ENCODE results near the gene STIP1.
"Not testable (repeated sequence)": the region's sequence is repeated elsewhere in the genome, so short reads cannot be mapped to it uniquely, and the experiment has no call there.

Gene STIP1

DNA sequence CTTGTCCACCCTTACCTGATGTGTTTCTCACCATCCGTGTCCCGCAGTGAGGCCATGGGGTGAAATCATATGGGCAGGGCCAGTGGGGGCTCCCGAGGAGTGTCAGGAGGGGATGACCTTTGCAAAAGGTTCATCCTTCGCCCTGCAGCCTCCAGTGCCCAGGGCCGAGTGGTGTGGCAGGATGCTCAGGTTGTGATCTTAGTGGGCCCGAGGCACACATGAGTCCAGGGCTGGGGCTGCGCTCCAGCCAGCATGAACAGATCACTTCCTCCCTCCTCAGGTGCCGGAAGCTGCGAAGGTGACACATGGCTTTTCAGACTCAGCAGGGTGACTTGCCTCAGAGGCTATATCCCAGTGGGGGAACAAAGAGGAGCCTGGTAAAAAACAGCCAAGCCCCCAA is 52.1 kb downstream of the STIP1 start:
- DNase-seq (ENCODE audit: low read depth) = no peak

DNA sequence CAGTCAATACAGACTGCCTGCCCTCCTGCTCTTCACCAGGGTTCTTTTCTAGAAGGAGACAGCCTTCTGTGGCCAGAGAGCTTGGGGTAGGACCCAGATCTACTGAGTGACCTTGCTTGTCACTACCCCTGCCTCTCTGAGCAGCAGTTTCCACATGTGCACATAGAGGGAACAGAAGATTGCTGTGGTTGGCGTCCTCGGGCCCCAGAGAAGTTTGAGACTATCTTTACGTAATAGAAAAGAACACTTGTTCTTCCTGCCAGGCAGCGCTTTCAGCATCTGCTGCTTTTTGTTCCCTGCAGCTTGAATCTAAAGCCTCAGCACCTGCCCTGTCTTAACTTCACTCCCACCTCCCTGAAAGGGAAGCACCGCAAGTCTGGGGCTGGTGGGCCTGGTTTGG is 53.0 kb downstream of the STIP1 start:
- no peak for DNase-seq (ENCODE audit: low read depth)

DNA sequence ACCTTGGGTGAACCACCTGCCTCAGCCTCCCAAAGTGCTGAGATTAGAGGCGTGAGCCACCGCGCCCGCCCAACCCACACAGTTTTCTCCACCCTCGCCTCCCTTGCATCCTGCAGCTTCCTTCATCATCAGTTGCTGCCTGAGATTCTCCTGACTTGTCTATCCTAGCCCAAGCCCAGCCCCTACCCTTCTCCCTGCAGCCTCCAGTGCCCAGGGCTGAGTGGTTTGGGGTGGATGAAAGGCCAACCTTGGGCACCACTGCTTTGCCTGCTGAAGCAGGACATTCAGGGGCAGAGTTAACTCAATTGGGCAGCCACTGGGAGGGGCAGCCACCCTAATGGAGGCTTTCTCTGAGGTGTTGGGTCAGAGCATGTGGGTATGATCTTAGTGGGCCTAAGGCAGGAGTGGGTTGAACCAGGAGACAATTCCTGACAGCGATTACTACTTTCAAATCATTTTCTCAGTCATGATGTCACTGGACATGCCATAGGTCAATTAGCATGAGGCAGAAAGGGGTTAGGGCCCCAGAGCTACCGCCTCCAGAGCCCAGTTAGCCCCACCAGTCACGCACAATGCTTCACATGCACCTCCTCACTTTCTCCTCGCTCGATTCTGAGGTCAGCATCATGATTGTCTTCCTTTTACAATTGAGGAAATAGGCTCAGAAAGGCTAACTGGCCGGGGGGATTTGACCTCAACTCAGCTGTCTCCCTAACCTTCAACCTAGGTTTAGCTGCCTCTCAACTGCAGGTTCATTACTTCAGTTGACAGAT is 53.9 kb downstream of the STIP1 start:
- no peak for DNase-seq (ENCODE audit: low read depth)

DNA sequence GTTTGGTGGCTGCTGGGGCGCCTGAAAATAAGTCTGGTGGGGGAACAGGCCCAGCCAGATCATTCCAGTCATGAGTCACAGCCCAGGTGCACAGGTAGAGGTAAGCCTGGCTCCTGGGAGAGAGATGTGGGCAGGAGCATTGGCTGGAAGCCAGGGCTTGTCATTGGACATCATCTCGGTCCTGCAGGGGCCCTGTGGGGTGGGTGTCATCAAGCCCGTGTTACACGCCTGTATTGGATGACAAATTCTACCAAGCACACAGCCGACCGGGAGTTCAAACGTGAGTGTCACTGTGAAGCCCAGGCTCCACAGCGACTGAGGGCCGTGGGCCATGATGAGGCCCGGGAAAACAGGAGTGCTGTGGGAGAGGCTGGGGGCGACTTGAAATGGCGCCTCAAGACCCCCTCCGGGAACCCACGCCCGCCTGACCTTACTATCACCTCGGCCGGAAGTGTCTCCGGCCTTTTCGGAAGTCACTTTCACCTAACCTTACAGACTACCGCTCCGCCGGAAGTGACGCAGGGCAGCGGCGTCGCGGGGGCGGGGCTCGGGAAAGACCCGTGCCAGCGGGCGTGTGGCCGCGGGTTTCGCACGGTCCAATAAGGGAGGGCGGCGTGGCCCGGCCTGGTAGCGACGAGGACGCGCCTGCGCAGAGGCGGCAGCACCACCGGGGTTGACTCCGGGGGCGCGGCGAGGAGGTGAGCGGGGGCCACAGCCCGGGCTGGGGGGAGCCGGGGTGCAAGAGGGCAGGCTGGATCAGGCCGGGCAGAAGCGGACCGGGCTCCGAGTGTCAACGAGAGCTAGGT is 54.7 kb downstream of the STIP1 start, which contains the start of gene FKBP2:
TSS of gene FKBP2 (plus strand) at position 661 of the 806 bp plus-strand sequence. CDS start 1,293 bp downstream, outside the sequence.
- peak; percentile 99 for DNase-seq (ENCODE audit: low read depth)

DNA sequence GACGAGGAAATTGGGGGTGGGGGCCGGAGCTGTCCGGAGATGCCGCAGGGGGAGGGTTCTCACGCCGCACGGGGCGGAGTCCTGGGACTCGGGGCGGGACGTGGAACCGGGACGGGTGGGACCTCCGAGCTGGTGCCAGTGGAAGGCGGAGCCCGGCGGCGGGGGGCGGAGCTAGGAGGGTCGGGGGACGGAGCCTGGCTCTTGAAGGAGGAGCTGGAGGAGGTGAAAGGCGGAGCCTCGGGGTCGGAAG is 55.2 kb downstream of the STIP1 start:
- DNase-seq (ENCODE audit: low read depth) = peak; percentile 100

DNA sequence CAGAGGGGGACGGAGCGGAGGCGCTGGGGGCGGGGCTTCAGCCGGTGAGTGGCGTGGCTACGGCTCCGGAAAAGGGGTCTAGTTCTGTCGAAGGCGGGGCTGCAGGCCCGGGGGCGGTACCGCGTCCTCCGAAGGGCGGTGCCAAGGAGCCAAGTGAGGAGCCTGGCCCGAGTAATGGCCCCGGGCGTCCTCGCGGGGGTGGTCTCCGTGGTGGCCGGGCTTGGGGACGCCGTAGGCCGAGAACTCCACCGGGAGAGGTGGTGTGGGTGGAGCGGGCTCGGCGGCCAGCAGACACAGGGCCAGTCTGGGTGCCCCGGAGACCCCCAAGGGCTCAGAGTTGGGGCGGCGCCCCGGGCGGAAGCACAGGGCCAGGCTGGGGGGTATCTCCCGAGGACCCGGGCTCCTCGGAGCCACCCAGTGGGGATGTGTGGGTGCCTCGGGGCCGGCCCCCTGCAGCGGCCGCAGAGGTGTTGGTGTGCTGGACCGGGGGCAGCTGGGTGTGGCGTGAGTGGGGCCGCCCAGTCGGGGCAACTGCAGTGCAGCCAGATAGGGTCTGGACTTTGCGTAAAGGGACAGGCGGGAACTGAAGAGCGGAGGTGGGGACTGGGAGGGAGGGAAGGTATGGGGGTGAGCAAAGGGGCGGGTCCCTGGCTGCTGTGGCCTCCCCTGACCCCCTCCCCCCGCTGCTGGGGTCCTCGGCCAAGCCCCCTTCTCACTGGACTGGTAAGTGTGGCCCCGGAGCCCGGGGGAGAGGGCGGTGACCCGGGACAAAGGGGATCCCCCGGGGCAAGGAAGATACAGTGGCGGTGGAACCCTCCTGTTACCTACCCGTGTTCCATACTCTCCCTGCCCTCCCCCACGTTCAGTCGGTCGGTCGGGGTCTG is 55.8 kb downstream of the STIP1 start:
- no peak for DNase-seq (ENCODE audit: low read depth)

DNA sequence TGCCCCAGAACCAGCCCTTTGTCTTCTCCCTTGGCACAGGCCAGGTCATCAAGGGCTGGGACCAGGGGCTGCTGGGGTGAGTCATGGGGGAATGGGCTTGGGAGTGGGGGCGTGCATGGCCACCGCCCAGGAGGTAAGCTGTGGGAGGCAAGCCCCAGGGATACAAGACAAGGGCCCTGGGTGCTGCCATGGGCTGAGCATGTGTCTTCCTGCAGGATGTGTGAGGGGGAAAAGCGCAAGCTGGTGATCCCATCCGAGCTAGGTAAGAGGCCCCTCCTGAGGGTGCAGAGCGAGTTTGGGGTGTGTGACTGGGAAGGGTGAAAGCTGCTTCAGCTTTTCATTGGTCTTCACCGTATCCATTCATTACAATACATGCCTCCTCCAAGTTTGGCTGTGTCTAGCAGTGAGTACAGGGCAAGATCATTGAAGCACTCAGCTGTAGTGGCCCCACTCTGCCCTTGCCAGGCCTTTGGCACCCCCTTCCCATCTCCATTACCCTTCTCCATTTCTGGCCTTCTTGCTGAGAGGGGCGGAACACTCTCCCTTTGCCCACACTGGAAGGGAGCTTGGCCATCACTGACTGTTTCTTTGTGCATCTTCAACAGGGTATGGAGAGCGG is 57.4 kb downstream of the STIP1 start:
- DNase-seq (ENCODE audit: low read depth) = no peak

DNA sequence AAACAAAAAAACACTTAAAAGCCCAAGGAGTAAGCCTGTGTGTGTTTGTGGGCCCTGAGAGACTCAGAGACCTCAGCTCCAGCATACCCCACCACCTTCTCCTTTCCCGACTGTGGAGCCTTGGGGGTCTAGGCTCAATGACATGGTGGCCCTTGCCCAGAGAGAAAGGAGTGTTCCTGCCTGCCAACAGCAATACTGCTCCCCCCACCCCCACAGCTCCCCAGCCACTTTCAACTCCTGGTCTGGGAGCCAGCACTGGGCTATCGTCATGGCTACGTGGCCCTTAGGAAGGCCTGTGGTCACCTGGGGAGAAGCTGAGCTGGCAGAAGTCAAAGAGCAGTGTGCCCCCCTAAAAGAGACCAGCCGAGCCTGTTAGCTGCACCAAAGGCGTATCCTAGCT is 58.1 kb downstream of the STIP1 start:
- DNase-seq (ENCODE audit: low read depth) = no peak

DNA sequence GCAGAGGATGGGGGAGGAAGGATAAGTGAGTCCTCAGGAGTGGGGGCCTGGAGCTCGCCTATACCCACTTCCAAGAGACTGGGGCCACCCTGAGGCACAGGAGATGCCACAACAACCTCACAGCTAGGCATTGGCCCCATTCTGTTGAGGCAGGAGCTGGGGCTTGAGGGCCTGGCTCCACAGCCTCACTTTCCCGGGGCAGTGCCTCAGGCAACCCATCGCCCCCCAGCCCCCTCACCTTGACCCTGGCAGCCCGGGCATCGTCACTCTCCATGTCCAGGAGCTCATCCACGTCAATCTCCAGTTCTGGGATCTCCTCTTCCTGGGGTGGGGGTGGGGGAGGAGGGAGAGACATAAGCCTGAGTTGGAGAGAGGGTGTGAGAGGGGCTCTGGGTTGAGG is 59.0 kb downstream of the STIP1 start:
- DNase-seq (ENCODE audit: low read depth) = no peak

DNA sequence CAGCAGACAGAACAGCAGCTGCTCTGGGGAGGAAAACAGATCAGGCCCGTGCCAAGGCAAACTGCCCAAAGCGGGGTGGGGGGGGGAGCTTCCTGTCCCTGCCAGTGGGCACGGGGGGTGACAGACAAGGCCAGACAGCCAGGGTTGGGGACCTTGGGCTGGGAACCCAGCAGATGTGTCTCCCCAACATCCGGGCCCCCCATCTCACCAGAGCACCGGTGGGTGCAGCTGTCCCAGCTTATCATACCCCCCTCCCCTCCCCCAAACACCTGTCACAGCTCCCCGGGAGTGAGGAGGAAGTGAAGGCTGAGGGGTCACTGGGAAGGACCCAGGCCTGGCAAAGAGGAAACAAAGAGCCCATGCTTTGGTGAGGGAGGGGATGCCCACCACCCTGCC is 59.4 kb downstream of the STIP1 start:
- DNase-seq (ENCODE audit: low read depth) = no peak

DNA sequence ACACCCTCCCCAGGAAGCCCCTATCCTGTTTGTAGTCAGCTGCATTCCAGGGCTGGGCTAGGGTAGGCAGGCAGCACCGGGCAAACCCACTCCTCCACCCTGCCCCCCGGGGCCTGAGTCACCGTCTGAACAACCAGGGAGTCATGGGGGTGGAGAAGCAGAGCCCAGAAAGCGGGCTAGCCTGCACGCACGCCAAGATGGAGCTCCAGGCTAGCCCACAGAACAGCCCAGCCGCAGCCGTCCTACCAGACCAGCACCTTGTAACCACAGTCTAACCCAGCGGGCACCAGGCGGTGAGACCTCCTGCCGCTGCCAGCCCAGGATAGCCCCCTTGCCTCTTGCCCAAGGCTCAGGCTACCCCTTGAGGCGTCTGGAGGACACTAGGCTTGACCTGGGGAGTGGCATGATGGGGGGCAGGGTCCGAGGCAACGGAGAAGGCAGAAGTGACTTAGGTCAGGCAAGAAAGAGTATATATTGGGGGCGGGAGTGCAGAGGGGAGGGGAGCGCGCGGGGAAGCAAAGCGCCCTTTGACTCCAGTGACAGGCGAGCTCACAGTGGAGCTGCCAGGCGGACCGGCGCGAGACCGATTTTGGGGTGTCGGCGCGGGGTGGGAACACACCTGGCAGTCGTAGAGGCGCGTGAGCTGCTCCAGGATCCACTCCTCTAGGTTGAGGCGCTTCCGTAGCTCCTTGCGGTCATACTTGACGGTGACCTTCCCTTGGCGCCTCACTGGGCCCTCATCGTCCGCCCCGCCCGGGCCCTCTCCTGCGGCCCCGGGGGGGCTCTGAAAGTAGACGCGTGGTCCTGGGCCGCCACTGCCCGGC is 60.0 kb downstream of the STIP1 start:
- DNase-seq (ENCODE audit: low read depth) = peak; percentile 76

DNA sequence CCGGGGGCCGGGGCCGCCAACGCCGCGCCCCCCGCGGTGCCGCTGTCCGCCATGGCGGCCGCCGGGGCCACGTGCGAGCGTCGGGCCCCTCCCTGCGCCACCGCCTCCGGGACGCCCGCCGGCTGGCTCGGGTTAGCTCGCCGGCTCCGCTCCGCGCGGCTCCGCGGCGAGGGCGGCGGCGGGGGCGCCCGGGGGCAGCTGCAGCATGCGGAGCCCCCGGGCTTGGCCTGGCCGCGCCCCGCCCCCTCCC is 60.6 kb downstream of the STIP1 start:
- not testable (repeated sequence) for DNase-seq (ENCODE audit: low read depth)

DNA sequence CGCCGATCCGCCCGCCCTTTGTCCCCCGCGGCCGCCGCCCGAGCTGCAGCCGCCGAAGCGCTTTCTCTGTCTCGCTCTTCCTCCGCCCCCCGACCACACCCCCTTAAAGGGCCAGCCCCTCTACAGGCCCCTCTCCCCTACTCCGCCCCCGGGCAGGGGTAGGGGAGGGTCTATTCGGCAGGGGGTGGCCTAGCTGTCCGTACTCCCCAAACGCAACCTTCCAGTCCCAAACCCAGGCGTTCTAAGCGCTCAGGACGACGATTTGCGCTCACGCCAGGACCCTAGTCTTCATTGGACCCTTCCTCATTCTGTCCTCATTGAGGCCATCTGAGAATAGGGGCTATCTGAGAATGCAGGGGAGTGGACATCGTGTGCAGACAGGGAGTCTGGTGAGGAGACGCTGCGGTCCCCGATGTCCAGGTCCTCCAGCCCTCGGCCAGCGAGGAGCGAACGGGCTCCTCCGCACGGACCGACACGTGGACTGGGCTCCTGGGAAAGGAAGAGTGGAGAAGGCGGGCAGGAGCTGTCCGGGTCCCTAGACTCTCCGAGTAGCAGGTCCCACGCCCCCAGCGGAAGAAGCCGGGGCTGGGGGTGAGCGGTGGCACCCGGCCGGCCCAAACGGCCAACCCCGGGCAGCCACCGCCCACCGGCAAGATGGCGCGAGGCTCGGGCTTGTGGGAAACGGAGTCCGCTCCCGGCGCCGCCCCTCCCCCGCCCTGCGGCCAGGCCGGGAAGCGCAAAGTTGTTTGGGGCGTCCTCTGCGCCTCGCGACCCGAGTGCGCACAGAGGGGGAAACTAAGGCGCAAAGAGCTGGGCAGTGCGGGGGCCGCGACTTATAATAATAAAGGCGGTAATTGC is 61.1 kb downstream of the STIP1 start, which contains the start of gene PPP1R14B:
TSS of gene PPP1R14B (minus strand) at position 73 of the 858 bp plus-strand sequence. CDS start 270 bp downstream, outside the sequence.
- DNase-seq (ENCODE audit: low read depth) = peak; percentile 82

DNA sequence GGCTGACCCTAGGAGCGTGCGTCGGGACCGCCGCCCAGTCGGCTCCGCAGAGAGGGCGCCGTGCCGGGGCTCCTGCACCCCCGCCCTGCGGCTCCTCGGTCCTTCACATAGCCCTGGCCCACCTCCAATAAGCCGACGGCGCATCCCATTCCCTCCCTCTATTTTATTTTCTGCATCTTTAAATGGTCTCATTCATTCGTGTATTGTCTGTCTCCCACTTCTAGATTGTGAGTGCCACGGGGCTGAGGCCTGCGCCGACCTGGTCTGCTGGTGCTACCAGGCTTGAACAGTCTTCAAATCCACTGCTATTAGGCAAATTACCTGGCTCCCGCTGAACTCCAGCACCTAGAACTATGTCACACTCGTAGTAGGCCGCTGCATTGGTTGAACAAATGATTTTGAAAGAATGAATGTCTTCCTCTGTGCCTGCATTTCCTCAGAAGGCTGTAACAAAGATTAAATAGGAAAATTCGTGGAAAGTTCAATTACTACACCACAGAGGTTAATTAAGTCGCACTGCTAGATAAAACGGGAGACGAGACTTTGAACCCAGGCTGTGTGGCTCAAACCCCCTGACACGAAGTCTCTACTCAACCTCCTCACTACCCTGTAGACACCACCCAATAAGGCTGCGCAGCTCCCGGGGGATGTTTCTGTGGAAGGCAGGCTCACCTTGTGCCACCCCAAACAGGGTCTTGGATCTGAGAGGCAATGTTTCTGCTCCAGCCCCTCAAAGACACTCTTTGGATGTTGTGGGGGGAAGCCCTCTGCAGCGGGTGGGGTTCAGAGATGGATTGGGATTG is 62.0 kb downstream of the STIP1 start:
- DNase-seq (ENCODE audit: low read depth) = no peak

DNA sequence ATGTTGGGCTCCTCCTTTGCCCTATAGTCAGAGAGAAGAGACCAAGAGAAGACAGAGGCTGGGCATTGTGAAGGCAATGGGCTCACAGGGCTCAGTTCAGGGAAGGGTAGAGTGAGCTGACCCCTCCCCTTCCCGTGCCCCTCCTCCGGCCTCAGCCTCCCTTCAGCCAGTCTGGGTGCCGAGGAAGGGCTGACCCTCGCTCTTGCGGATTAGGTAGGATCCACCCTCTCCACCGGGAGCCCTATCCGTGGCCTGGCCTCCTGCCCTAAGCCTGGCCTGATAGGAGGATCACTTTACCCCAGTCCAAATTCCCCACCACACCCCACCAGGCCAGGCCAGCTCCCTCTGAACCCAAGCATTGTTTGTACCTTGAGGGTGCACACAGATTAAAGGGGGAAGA is 62.6 kb downstream of the STIP1 start:
- no peak for DNase-seq (ENCODE audit: low read depth)

DNA sequence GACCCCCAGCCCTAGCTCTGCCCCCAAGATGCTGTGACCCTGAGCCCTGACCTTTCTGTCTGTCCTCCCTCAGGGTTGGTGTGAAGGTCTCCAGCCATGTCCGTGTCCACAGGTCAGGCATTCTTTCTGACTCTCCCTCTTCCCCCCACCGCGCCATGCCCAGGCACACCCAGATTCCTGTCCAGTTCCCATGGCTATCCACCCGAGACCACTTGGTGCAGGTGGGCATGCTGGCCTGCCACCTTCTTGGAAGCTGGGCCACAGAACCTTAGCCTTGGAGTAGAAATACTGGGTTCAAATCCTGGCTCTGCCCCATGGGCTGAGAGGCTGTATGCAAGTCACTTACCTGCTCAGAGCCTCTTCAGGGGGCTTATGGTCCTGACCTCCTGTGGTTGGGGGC is 63.1 kb downstream of the STIP1 start:
- no peak for DNase-seq (ENCODE audit: low read depth)

DNA sequence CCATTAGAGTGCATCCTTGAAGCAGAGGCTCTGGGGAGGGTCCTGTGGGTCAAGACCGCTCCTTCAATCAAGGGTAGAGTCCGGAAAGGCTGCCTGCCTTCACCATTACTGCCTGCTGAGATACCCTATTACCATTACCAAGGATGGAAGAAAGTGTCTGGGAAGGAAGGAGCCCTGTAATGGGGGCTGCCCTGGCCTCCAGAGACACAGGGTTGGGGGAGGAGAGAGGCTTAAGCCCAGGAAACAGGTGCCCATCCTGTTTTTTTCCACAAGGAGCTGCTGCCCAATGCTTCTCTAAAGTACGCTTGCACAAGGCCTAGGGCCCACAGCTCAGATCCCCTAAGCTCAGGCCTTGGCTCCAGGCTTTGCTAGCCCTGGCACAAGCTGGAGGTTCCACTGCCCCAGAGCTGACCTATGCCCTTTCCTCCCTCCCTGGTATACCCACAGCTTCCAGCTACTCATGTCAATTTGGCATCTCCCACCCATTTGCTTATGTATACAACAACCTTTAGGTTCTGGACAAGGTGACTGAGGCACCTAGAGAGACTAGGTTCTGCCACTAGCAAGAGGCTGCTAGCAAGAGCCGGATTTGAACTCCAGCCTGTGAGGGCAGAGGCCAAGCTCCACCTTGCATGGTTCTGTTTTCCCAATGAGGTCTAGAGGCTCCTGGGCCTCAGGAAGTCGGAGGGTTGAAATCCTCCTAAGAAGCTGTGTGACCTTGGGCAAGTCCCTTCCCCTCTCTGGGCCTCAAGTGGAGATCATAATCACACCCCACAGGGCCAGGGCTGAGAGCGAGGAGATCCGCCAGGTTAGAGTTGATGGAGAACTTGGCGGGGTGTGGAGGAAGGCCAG is 63.8 kb downstream of the STIP1 start:
- DNase-seq (ENCODE audit: low read depth) = no peak

DNA sequence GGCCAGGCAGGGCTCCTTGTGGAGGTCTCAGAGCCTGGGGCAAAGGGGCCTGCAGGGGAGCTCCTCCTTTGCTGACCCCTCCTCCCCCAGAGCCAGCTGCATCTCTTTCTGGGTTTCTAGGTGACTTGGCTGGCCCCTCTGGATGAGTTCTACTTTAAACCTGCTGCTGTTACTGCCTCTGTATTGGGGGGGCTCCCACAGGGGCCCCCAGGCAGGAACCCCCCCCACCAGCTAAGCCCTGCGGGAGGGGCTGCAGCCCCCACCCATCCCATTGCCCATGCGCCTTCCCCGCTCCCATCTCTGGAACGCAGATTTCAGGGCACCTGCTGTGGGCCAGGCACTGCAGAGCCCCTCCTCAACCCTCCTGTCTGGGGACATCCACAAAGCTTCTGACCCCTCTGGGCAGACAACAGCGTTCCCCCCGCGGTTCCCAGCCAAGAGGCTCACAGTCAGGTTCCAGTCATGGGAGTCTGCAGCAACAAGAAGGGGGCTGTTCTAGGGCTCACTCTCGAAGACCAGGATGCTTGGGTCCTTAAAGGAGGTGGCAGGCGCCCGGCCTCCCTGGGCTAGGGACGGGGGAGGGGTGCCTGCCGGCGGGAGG is 64.5 kb downstream of the STIP1 start:
- DNase-seq (ENCODE audit: low read depth) = no peak

Measured in activated T-cell treated with anti-CD3 and anti-CD28 coated beads for 48 hours (primary cell).